A673 (cell line): ENCODE results near the gene NCKAP5. TPM values are rescaled to one million over a fixed set of nuclear protein-coding genes. Genes with fewer than 3 reads are reported as not detected.

Experiments
- BruUV-seq: library from RNA; stranded (reverse); fragments of 400-500 nt; replicated peaks from 2 replicates; lab custom pipeline; 2021; lab: Mats Ljungman, UMichigan
- CTCF ChIA-PET: fragments of 300-600 bp; sonication (Branson Sonifier 250); formaldehyde crosslinking; loops from one replicate; lab custom pipeline; 2022; ENCODE audit warnings: antibody characterized with exemption; lab: Charles Lee
- POLR2A ChIA-PET: fragments of 300-600 bp; sonication (Branson Sonifier 250); formaldehyde crosslinking; loops from one replicate; lab custom pipeline; 2022; ENCODE audit warnings: antibody characterized with exemption; ENCODE audit not compliant: low non-redundant PET; lab: Charles Lee
- DNase-seq: peaks from one replicate; pipeline ENCODE4 v3.0.0-alpha.2; 2015; ENCODE audit warnings: low spot score
- H3K27ac ChIP-seq: fragments of 200-600 bp; sonication (generic); 2 replicates; pipeline ENCODE4 v1.5.1; 2016; ENCODE audit warnings: mixed run types, low read depth, mild to moderate bottlenecking, mixed read lengths, antibody characterized with exemption, low read length; ENCODE audit not compliant: poor library complexity, severe bottlenecking
- H3K27me3 ChIP-seq: fragments of 200-600 bp; sonication (generic); replicated peaks from 2 replicates; pipeline ENCODE4 v1.6.1; 2017; ENCODE audit warnings: mixed run types, low read depth, mild to moderate bottlenecking, mixed read lengths, antibody characterized with exemption, low read length; ENCODE audit not compliant: insufficient read depth, poor library complexity
- H3K36me3 ChIP-seq: fragments of 200-600 bp; sonication (generic); 2 replicates; pipeline ENCODE4 v1.6.1; 2016; ENCODE audit warnings: mixed run types, mild to moderate bottlenecking, mixed read lengths, antibody characterized with exemption, low read length; ENCODE audit not compliant: insufficient read depth, poor library complexity, severe bottlenecking
- H3K4me1 ChIP-seq: fragments of 200-600 bp; sonication (generic); 2 replicates; pipeline ENCODE4 v1.6.1; 2017; ENCODE audit warnings: mixed run types, mild to moderate bottlenecking, mixed read lengths, antibody characterized with exemption, low read length; ENCODE audit not compliant: insufficient read depth, poor library complexity, severe bottlenecking
- H3K4me3 ChIP-seq: fragments of 200-600 bp; sonication (generic); 2 replicates; pipeline ENCODE4 v1.5.1; 2016; ENCODE audit warnings: low read depth, mixed run types, mild to moderate bottlenecking, mixed read lengths, low read length; ENCODE audit not compliant: poor library complexity, severe bottlenecking
- H3K9me3 ChIP-seq: fragments of 200-600 bp; sonication (generic); 2 replicates; pipeline ENCODE4 v1.6.1; 2016; ENCODE audit warnings: mixed run types, low read depth, mild to moderate bottlenecking, mixed read lengths, antibody characterized with exemption, low read length; ENCODE audit not compliant: poor library complexity, severe bottlenecking
- CTCF ChIP-seq: fragments of 300-800, 200-600 bp; sonication (generic); conservative IDR thresholded peaks from 2 replicates; pipeline ENCODE4 v1.5.1; 2017; ENCODE audit warnings: low read depth, mild to moderate bottlenecking, antibody characterized with exemption, low read length, moderate library complexity, mixed read lengths
- EZH2 ChIP-seq: fragments of 200-600 bp; sonication (generic); IDR thresholded peaks from 2 replicates; pipeline ENCODE4 v1.6.1; 2017; ENCODE audit warnings: borderline replicate concordance, low read depth, mild to moderate bottlenecking, mixed read lengths, antibody characterized with exemption, low read length; ENCODE audit not compliant: poor library complexity, severe bottlenecking
- intact Hi-C: fragments of 100-400 bp; cut with micrococcal nuclease; formaldehyde crosslinking; loops from one replicate; pipeline ENCODE4 v1.10.0; 2022; ENCODE audit not compliant: unreplicated experiment
- total RNA-seq: library from RNA; stranded (reverse); gene quantifications from 2 replicates; pipeline ENCODE4 v1.2.3, GENCODE V29; 2021

The NCKAP5 gene
- total RNA-seq, 1 experiment from 2014 or later: 26.6 TPM

GRCh38 chr2:133232556-133232955 is 335.7 kb downstream of the NCKAP5 start:
- intact Hi-C loops: no loop called here
- BruUV-seq: no TSS peak
- TF ChIP-seq EZH2 (no peak), CTCF (no peak)
- Histone ChIP-seq H3K27me3 (no peaks in the 10 kb centered on the region), H3K9me3 (no peaks in the 10 kb centered on the region), H3K36me3 (no peaks in the 10 kb centered on the region), H3K27ac (no peak overlapping the region), H3K4me3 (no peak overlapping the region), H3K4me1 (peaks cover 11% of the 10 kb centered on the region)
- POLR2A ChIA-PET: no interaction called here
- no peak for DNase-seq
- CTCF ChIA-PET: interaction anchor here (0.5 kb wide), 1 partner anchor 31 kb away, joined by 8 read pairs; no protein-coding TSS in a partner anchor

- POLR2A ChIA-PET: no interaction called here
- TF ChIP-seq EZH2: no peak
- no peak for TF ChIP-seq CTCF
- Histone ChIP-seq H3K27ac (no peak overlapping the region), H3K4me3 (no peak overlapping the region), H3K27me3 (no peaks in the 10 kb centered on the region), H3K4me1 (peaks cover 7% of the 10 kb centered on the region), H3K36me3 (no peaks in the 10 kb centered on the region), H3K9me3 (no peaks in the 10 kb centered on the region)
- intact Hi-C loops: no loop called here
- CTCF ChIA-PET: no interaction called here
- no peak for DNase-seq
- no TSS peak for BruUV-seq
These were observed 337.0 kb downstream of the NCKAP5 start for GRCh38 chr2:133231264-133231663.

GRCh38 chr2:133229974-133230373 is 338.3 kb downstream of the NCKAP5 start:
- no peak overlapping the region for H3K27ac ChIP-seq
- intact Hi-C loops: no loop called here
- H3K4me1 ChIP-seq: peaks cover 7% of the 10 kb centered on the region
- no TSS peak for BruUV-seq
- no peaks in the 10 kb centered on the region for H3K9me3 ChIP-seq
- H3K4me3 ChIP-seq: no peak overlapping the region
- ChIA-PET CTCF (no interaction called here), POLR2A (no interaction called here)
- H3K27me3 ChIP-seq: no peaks in the 10 kb centered on the region
- TF ChIP-seq CTCF (no peak), EZH2 (no peak)
- DNase-seq: no peak
- H3K36me3 ChIP-seq: no peaks in the 10 kb centered on the region
